Muscle layer of colon (tissue), 2 donors: ENCODE data around the gene MPPED2.

Experiments used
- H3K27ac ChIP-seq: one replicate; pipeline ENCODE4 v1.7.0; 2013; ENCODE audit warnings: low read depth, mild to moderate bottlenecking, low read length, moderate library complexity
- H3K27me3 ChIP-seq, 2 donors: one replicate each; pipeline ENCODE4 v1.7.0; 2013; ENCODE audit warnings: low read length in 2 of 2, mild to moderate bottlenecking in 2 of 2; ENCODE audit not compliant: insufficient read depth in 2 of 2, control insufficient read depth in 1 of 2
- H3K36me3 ChIP-seq: one replicate; pipeline ENCODE4 v1.7.0; 2013; ENCODE audit warnings: mild to moderate bottlenecking, low read length; ENCODE audit not compliant: insufficient read depth
- H3K4me1 ChIP-seq: one replicate; pipeline ENCODE4 v1.7.0; 2013; ENCODE audit warnings: mild to moderate bottlenecking, low read length; ENCODE audit not compliant: insufficient read depth
- H3K4me3 ChIP-seq, 2 donors: one replicate each; pipeline ENCODE4 v1.7.0; 2013; ENCODE audit warnings: low read length in 2 of 2, low read depth in 1 of 2, mild to moderate bottlenecking in 1 of 2, moderate library complexity in 1 of 2
- H3K9ac ChIP-seq: one replicate; pipeline ENCODE4 v1.7.0; 2013; ENCODE audit warnings: low read length
- H3K9me3 ChIP-seq: one replicate; pipeline ENCODE4 v1.7.0; 2013; ENCODE audit warnings: mild to moderate bottlenecking, low read length
- donor health status: abdominal sarcoma.
- donor health status: Adenocarcinoma of cecum.

Gene MPPED2

GRCh38 chr11:30522536-30523243 lies 63.5 kb downstream of the MPPED2 start:
- no peak overlapping the region for H3K9ac ChIP-seq
- no peaks in the 10 kb centered on the region for H3K9me3 ChIP-seq
- H3K4me3 ChIP-seq: no peak overlapping the region
- no peaks in the 10 kb centered on the region for H3K27me3 ChIP-seq
- no peak overlapping the region for H3K27ac ChIP-seq
- H3K36me3 ChIP-seq: no peaks in the 10 kb centered on the region
- H3K4me1 ChIP-seq: no peaks in the 10 kb centered on the region

GRCh38 chr11:30521297-30522071 lies 64.7 kb downstream of the MPPED2 start:
- H3K4me3 ChIP-seq: no peak overlapping the region
- H3K27ac ChIP-seq: no peak overlapping the region
- H3K4me1 ChIP-seq: peaks cover 4% of the 10 kb centered on the region
- no peaks in the 10 kb centered on the region for H3K36me3 ChIP-seq
- H3K9me3 ChIP-seq: no peaks in the 10 kb centered on the region
- H3K27me3 ChIP-seq: no peaks in the 10 kb centered on the region
- no peak overlapping the region for H3K9ac ChIP-seq

- Histone ChIP-seq H3K4me1 (peaks cover 4% of the 10 kb centered on the region), H3K4me3 (no peak overlapping the region), H3K36me3 (no peaks in the 10 kb centered on the region), H3K27ac (no peak overlapping the region), H3K27me3 (no peaks in the 10 kb centered on the region), H3K9ac (no peak overlapping the region), H3K9me3 (no peaks in the 10 kb centered on the region)
Measured at GRCh38 chr11:30513087-30513486, 73.1 kb downstream of the MPPED2 start.

- Histone ChIP-seq H3K9ac (no peak overlapping the region), H3K27me3 (no peaks in the 10 kb centered on the region), H3K4me1 (no peaks in the 10 kb centered on the region), H3K9me3 (no peaks in the 10 kb centered on the region), H3K4me3 (no peak overlapping the region), H3K27ac (no peak overlapping the region), H3K36me3 (no peaks in the 10 kb centered on the region)
Measured at GRCh38 chr11:30511408-30511807, 74.7 kb downstream of the MPPED2 start.

- H3K27me3 ChIP-seq: no peaks in the 10 kb centered on the region
- no peak overlapping the region for H3K4me3 ChIP-seq
Measured at GRCh38 chr11:30510750-30511149, 75.4 kb downstream of the MPPED2 start.

GRCh38 chr11:30509364-30509763 lies 76.8 kb downstream of the MPPED2 start:
- no peaks in the 10 kb centered on the region for H3K27me3 ChIP-seq
- no peak overlapping the region for H3K27ac ChIP-seq
- H3K4me3 ChIP-seq: no peak overlapping the region
- H3K9me3 ChIP-seq: no peaks in the 10 kb centered on the region
- no peaks in the 10 kb centered on the region for H3K4me1 ChIP-seq
- H3K9ac ChIP-seq: no peak overlapping the region
- no peaks in the 10 kb centered on the region for H3K36me3 ChIP-seq

More at GRCh38 chr11:30510750-30511149, 75.4 kb downstream of the MPPED2 start:
- Histone ChIP-seq H3K9ac (no peak overlapping the region), H3K9me3 (no peaks in the 10 kb centered on the region), H3K4me1 (no peaks in the 10 kb centered on the region), H3K27ac (no peak overlapping the region), H3K36me3 (no peaks in the 10 kb centered on the region)

GRCh38 chr11:30508594-30508993 lies 77.6 kb downstream of the MPPED2 start:
- H3K9ac ChIP-seq: no peak overlapping the region
- H3K4me1 ChIP-seq: no peaks in the 10 kb centered on the region
- no peaks in the 10 kb centered on the region for H3K36me3 ChIP-seq
- H3K9me3 ChIP-seq: no peaks in the 10 kb centered on the region
- no peaks in the 10 kb centered on the region for H3K27me3 ChIP-seq
- no peak overlapping the region for H3K27ac ChIP-seq
- H3K4me3 ChIP-seq: no peak overlapping the region

DNA sequence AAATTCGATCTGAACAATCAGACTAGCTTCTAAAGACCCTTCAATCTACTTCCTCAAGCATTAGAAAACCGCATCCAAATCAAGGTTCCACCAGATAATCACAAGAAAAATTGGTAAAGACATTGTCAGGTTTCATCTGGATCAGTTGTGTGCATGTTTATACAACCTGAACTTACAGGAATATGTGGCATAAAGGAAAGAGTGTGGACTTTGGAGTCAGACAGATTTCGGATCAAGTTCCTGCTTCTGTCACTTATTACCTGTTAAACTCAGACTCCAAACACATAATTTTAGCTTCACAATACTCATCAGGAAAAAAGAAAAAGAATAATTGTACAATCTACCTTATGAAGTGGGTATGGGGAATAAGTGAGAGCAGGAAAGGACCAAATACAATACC lies 80.5 kb downstream of the MPPED2 start:
- no peak overlapping the region for H3K9ac ChIP-seq
- no peaks in the 10 kb centered on the region for H3K27me3 ChIP-seq
- H3K27ac ChIP-seq: no peak overlapping the region
- no peaks in the 10 kb centered on the region for H3K4me1 ChIP-seq
- H3K36me3 ChIP-seq: no peaks in the 10 kb centered on the region
- H3K9me3 ChIP-seq: no peaks in the 10 kb centered on the region
- H3K4me3 ChIP-seq: no peak overlapping the region

GRCh38 chr11:30504468-30504867 lies 81.7 kb downstream of the MPPED2 start:
- no peaks in the 10 kb centered on the region for H3K9me3 ChIP-seq

DNA sequence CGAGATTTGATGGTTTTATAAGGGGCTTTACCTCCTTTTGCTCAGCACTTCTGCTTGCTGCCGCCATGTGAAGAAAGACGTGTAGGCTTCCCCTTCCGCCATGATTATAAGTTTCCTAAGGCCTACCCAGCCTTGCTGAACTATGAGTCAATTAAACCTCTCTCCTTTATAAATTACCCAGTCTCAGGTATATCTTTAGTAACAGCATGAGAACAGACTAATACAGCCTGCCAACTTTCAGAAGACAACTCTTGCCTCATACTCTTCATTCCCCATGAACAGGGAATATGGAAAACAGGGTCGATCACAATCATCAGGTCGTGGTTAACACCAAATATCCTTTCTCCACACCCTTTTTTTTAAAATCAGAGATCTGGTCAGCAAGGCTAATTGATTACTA lies 83.0 kb downstream of the MPPED2 start:
- Histone ChIP-seq H3K4me3 (no peak overlapping the region), H3K27ac (no peak overlapping the region), H3K9ac (no peak overlapping the region), H3K36me3 (no peaks in the 10 kb centered on the region), H3K27me3 (no peaks in the 10 kb centered on the region), H3K4me1 (no peaks in the 10 kb centered on the region), H3K9me3 (no peaks in the 10 kb centered on the region)

More at GRCh38 chr11:30504468-30504867, 81.7 kb downstream of the MPPED2 start:
- Histone ChIP-seq H3K4me3 (no peak overlapping the region), H3K9ac (no peak overlapping the region), H3K27me3 (no peaks in the 10 kb centered on the region), H3K27ac (no peak overlapping the region), H3K36me3 (no peaks in the 10 kb centered on the region), H3K4me1 (no peaks in the 10 kb centered on the region)

GRCh38 chr11:30502305-30502704 lies 83.8 kb downstream of the MPPED2 start:
- no peaks in the 10 kb centered on the region for H3K9me3 ChIP-seq
- no peaks in the 10 kb centered on the region for H3K4me1 ChIP-seq
- H3K36me3 ChIP-seq: no peaks in the 10 kb centered on the region
- H3K9ac ChIP-seq: no peak overlapping the region
- no peak overlapping the region for H3K4me3 ChIP-seq
- no peaks in the 10 kb centered on the region for H3K27me3 ChIP-seq
- no peak overlapping the region for H3K27ac ChIP-seq
